Endodermal cell (in vitro differentiated cells): ENCODE measurements around the gene NKD1. TPM values are rescaled to one million over a fixed set of nuclear protein-coding genes. Genes with fewer than 3 reads are reported as not detected.

ENCODE experiments used
- DNase-seq: peaks from one replicate; pipeline ENCODE4 v3.0.0-alpha.2; 2017
- H3K27ac ChIP-seq: 2 replicates; pipeline ENCODE4 v1.5.1; 2013; ENCODE audit warnings: mild to moderate bottlenecking, low read depth, low read length, moderate library complexity
- H3K27me3 ChIP-seq: 2 replicates; pipeline ENCODE4 v1.6.1; 2013; ENCODE audit warnings: mild to moderate bottlenecking, low read length, moderate library complexity; ENCODE audit not compliant: insufficient read depth, control insufficient read depth, poor library complexity, severe bottlenecking
- H3K36me3 ChIP-seq: 2 replicates; pipeline ENCODE4 v1.7.0; 2013; ENCODE audit warnings: mild to moderate bottlenecking, low read length, moderate library complexity; ENCODE audit not compliant: control insufficient read depth, insufficient read depth
- H3K4me1 ChIP-seq: one replicate; pipeline ENCODE4 v1.7.0; 2013; ENCODE audit warnings: low read length; ENCODE audit not compliant: control insufficient read depth, insufficient read depth
- H3K4me3 ChIP-seq: 2 replicates; pipeline ENCODE4 v1.5.1; 2013; ENCODE audit warnings: mild to moderate bottlenecking, low read length, moderate library complexity
- H3K9ac ChIP-seq: 2 replicates; pipeline ENCODE4 v1.6.1; 2013; ENCODE audit warnings: mild to moderate bottlenecking, low read length, moderate library complexity; ENCODE audit not compliant: poor library complexity, severe bottlenecking; ENCODE audit errors: extremely low read depth
- H3K9me3 ChIP-seq: 2 replicates; pipeline ENCODE4 v1.6.1; 2013; ENCODE audit warnings: mild to moderate bottlenecking, low read length, moderate library complexity; ENCODE audit not compliant: control insufficient read depth
- H3K27ac Mint-ChIP-seq: 2 replicates; pipeline ENCODE4 v1.8.0; 2020; ENCODE audit warnings: mixed read lengths
- H3K27me3 Mint-ChIP-seq: 2 replicates; pipeline ENCODE4 v1.8.0; 2021; ENCODE audit warnings: mild to moderate bottlenecking, mixed read lengths; ENCODE audit not compliant: insufficient read depth
- H3K36me3 Mint-ChIP-seq: 2 replicates; pipeline ENCODE4 v1.8.0; 2020; ENCODE audit warnings: low read depth, mixed read lengths
- H3K4me1 Mint-ChIP-seq: 2 replicates; pipeline ENCODE4 v1.8.0; 2020; ENCODE audit warnings: mixed read lengths
- H3K4me3 Mint-ChIP-seq: 2 replicates; pipeline ENCODE4 v1.8.0; 2020; ENCODE audit warnings: mild to moderate bottlenecking, moderate library complexity, mixed read lengths
- H3K9me3 Mint-ChIP-seq: 2 replicates; pipeline ENCODE4 v1.8.0; 2020; ENCODE audit warnings: mild to moderate bottlenecking, mixed read lengths
- WGBS, 2 experiments: methylation state at CpG; one replicate each; pipeline versions ENCODE4 v1.1.5 to v1.1.7; 2013; ENCODE audit warnings: missing lambda C conversion rate in 2 of 2, mixed read lengths in 1 of 2; ENCODE audit not compliant: insufficient coverage in 1 of 2, insufficient read length in 1 of 2; 5-methylcytosine and 5-hydroxymethylcytosine counted together
- total RNA-seq, 2 donors: library from RNA; stranded (reverse); fragmentation: NEBNext Ultra II Directional in 1 of 2; extraction: Animal tissue kit (Norgen Biotek cat#: 25700) in 1 of 2; gene quantifications; 2 replicates in 1 of 2; 3 replicates in 1 of 2; pipeline ENCODE4 v1.2.1, GENCODE V29; 2021
- TF ChIP-seq, protein P1 (sequence below): fragments of 200-600 bp; sonication (generic); conservative IDR thresholded peaks from 2 replicates; pipeline ENCODE4 v1.5.0; 2021; ENCODE audit warnings: antibody characterized with exemption, mild to moderate bottlenecking

NKD1 gene
- total RNA-seq, 2 donors from 2014 or later = 7.0 to 9.5 TPM

DNA sequence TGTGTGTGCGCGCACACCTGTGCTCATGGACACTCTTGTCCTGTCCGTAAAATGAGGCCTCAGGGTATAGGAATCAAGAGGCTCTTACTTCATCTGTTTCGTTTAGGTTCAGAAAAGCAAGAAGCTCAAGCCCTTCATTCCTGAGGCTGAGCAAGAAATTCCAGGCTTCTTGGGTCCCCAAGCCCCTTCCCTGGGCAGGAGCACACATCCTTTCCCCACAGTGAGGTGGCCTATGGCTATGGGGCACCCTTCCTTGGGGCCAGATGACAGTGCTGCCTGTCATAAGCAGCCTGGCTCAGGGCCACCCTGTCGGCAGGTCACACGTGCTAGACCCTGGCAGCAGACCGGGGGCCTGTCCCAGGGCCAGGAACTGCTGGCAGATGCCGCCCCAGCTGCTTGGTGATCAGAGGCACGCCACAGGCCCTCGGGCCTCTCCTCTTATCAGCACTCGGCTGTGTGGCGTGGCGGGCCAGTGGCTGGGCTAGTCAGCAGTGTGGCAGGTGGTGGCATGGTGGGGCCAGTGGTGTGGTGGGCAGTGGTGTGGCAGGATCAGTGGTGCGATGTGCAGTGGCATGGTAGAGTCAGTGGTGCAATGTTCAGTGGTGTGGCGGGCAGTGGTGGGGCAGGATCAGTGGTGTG, 50.2 kb downstream of the NKD1 start:
- H3K27me3 Mint-ChIP-seq = no peaks in the 10 kb centered on the region
- H3K4me3 Mint-ChIP-seq = no peak overlapping the region
- no peaks in the 10 kb centered on the region for H3K36me3 ChIP-seq

DNA sequence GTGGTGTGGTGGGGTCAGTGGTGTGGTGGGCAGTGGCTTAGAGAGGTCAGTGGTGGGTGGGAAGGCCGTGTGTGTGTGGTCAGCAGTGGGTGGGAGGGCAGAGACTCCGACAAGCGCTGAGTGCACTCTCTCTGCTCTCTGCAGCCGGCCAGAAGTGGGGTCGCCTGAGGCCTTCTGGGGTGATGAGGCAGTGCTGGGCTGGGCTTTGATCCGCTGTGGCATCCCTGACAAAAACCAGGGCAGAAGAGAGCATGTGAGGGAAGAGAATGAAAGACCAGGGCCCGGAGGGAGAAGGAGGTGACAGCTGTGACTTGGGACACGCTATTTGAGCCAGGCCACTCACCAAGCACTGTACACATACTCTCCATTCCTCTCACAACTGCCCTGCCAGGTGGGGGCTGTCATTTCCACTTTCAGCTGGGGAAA, 50.8 kb downstream of the NKD1 start:
- Histone ChIP-seq H3K27ac (no peak overlapping the region), H3K4me3 (no peak overlapping the region), H3K36me3 (no peaks in the 10 kb centered on the region), H3K9ac (no peak overlapping the region), H3K4me1 (no peaks in the 10 kb centered on the region), H3K9me3 (no peaks in the 10 kb centered on the region), H3K27me3 (no peaks in the 10 kb centered on the region)
- TF ChIP-seq, protein P1, sequence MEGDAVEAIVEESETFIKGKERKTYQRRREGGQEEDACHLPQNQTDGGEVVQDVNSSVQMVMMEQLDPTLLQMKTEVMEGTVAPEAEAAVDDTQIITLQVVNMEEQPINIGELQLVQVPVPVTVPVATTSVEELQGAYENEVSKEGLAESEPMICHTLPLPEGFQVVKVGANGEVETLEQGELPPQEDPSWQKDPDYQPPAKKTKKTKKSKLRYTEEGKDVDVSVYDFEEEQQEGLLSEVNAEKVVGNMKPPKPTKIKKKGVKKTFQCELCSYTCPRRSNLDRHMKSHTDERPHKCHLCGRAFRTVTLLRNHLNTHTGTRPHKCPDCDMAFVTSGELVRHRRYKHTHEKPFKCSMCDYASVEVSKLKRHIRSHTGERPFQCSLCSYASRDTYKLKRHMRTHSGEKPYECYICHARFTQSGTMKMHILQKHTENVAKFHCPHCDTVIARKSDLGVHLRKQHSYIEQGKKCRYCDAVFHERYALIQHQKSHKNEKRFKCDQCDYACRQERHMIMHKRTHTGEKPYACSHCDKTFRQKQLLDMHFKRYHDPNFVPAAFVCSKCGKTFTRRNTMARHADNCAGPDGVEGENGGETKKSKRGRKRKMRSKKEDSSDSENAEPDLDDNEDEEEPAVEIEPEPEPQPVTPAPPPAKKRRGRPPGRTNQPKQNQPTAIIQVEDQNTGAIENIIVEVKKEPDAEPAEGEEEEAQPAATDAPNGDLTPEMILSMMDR = no peak
- no peak overlapping the region for H3K4me3 Mint-ChIP-seq
- H3K27ac Mint-ChIP-seq = no peak overlapping the region
- DNase-seq = no peak
- WGBS, 2 experiments = 92% methylated on average over 8 of the region's 8 CpGs; no CpG with 5 or more reads in 1 of the 2 experiments
- H3K36me3 Mint-ChIP-seq = no peaks in the 10 kb centered on the region
- H3K4me1 Mint-ChIP-seq = peaks cover 11% of the 10 kb centered on the region
- H3K9me3 Mint-ChIP-seq = no peaks in the 10 kb centered on the region
- no peaks in the 10 kb centered on the region for H3K27me3 Mint-ChIP-seq

More for the DNA sequence above, 50.2 kb downstream of the NKD1 start:
- TF ChIP-seq, protein P1 = no peak
- no peaks in the 10 kb centered on the region for H3K36me3 Mint-ChIP-seq
- no peak overlapping the region for H3K4me3 ChIP-seq
- peaks cover 12% of the 10 kb centered on the region for H3K4me1 Mint-ChIP-seq
- no peak overlapping the region for H3K27ac Mint-ChIP-seq
- no peaks in the 10 kb centered on the region for H3K9me3 Mint-ChIP-seq
- no peaks in the 10 kb centered on the region for H3K9me3 ChIP-seq
- H3K27ac ChIP-seq = no peak overlapping the region
- no peak for DNase-seq
- no peaks in the 10 kb centered on the region for H3K4me1 ChIP-seq
- no peaks in the 10 kb centered on the region for H3K27me3 ChIP-seq
- 94 to 98% methylated on average over 4 to 15 of the region's 15 CpGs for WGBS, 2 experiments
- no peak overlapping the region for H3K9ac ChIP-seq

DNA sequence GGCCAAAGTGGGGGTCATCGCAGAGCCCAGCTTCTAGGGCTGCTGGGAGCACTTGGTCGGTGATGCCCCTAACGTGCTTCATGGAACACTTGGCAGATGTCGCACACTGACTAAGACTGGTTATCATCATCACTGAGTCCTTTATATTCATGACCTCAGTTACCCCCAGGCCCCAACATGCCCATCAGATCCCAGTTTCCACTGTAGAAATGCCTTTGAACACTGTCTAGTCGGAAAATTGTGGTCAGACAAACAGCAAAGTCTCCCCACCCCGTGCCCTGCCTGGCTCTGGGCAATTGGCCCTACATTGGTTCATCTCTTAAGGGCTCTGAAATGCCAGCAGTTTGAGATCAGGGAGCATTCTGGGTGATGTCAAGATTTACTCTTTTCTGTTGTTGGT, 51.3 kb downstream of the NKD1 start:
- no peak overlapping the region for H3K4me3 ChIP-seq
- H3K36me3 ChIP-seq = no peaks in the 10 kb centered on the region
- no peak overlapping the region for H3K27ac ChIP-seq
- WGBS, 2 experiments = 92 to 94% methylated on average over 6 of the region's 6 CpGs
- no peaks in the 10 kb centered on the region for H3K9me3 ChIP-seq
- H3K4me3 Mint-ChIP-seq = no peak overlapping the region
- H3K9me3 Mint-ChIP-seq = no peaks in the 10 kb centered on the region
- no peak for DNase-seq
- H3K4me1 ChIP-seq = no peaks in the 10 kb centered on the region
- no peaks in the 10 kb centered on the region for H3K27me3 Mint-ChIP-seq
- H3K9ac ChIP-seq = no peak overlapping the region
- no peaks in the 10 kb centered on the region for H3K27me3 ChIP-seq
- H3K27ac Mint-ChIP-seq = no peak overlapping the region
- H3K36me3 Mint-ChIP-seq = no peaks in the 10 kb centered on the region
- peaks cover 11% of the 10 kb centered on the region for H3K4me1 Mint-ChIP-seq
- TF ChIP-seq, protein P1 = no peak
